Breast epithelium (tissue), 4 donors: ENCODE data around the gene TIGD1. TPM values are rescaled to one million over a fixed set of nuclear protein-coding genes. Genes with fewer than 3 reads are reported as not detected.

Source experiments
- DNase-seq, 2 donors: peaks; one replicate each; pipeline ENCODE4 v3.0.0-alpha.2; 2019; ENCODE audit warnings: low spot score in 2 of 2
- H3K27ac ChIP-seq, 2 donors: fragments of 200-600 bp; sonication (generic) in 1 of 2; one replicate each; pipeline ENCODE4 v1.5.1; 2016 to 2019; ENCODE audit warnings: mild to moderate bottlenecking in 1 of 2
- H3K27me3 ChIP-seq, 2 donors: fragments of 200-600 bp; sonication (generic) in 1 of 2; one replicate each; pipeline versions ENCODE4 v1.5.1 to v1.6.0; 2017 to 2019; ENCODE audit warnings: control low read depth in 1 of 2, mild to moderate bottlenecking in 1 of 2
- H3K36me3 ChIP-seq: fragments of 200-600 bp; one replicate; pipeline ENCODE4 v1.5.1; 2019
- H3K4me1 ChIP-seq, 2 donors: fragments of 200-600 bp; sonication (generic); one replicate each; pipeline ENCODE4 v1.5.1; 2016 to 2019; ENCODE audit warnings: control low read depth in 1 of 2
- H3K4me3 ChIP-seq, 3 donors: fragments of 200-600 bp; sonication (generic); 1 replicate in 2 of 3; 2 replicates in 1 of 3; pipeline ENCODE4 v1.5.1; 2016 to 2019; ENCODE audit warnings: mild to moderate bottlenecking in 3 of 3, moderate library complexity in 2 of 3
- H3K9me3 ChIP-seq, 2 donors: fragments of 200-600 bp; sonication (generic) in 1 of 2; one replicate each; pipeline ENCODE4 v1.5.1; 2016 to 2019; ENCODE audit warnings: control low read depth in 1 of 2
- CTCF ChIP-seq, 3 donors: fragments of 450-650 bp; IDR thresholded peaks; one replicate each; pipeline ENCODE4 v1.5.1; 2016 to 2017; ENCODE audit warnings: antibody characterized with exemption in 3 of 3, mild to moderate bottlenecking in 3 of 3, moderate library complexity in 3 of 3
- POLR2A ChIP-seq: fragments of 450-650 bp; IDR thresholded peaks from one replicate; pipeline ENCODE4 v1.6.1; 2016; ENCODE audit warnings: antibody characterized with exemption, mild to moderate bottlenecking, moderate library complexity
- POLR2AphosphoS5 ChIP-seq, 3 donors: sonication (generic); formaldehyde crosslinking; IDR thresholded peaks; one replicate each; pipeline ENCODE4 v1.6.1; 2017; ENCODE audit warnings: antibody characterized with exemption in 3 of 3
- intact Hi-C: fragments of 100-400 bp; cut with DNase I; formaldehyde crosslinking; loops from one replicate; pipeline ENCODE4 v1.15.1; 2023; ENCODE audit warnings: low total_unique reads
- total RNA-seq, 3 donors: library from RNA; depleted of rRNA; stranded (reverse); fragments of >200 nt; gene quantifications; one replicate each; pipeline ENCODE4 v1.1.0, GENCODE V29; 2016

The TIGD1 gene
- total RNA-seq, 3 donors from 2014 or later: 2.9 to 5.6 (median 5.0) TPM

GRCh38 chr2:232539298-232540231 is 10.8 kb downstream of the TIGD1 start, which contains the start of gene CHRNG:
TSS of gene CHRNG (plus strand) at chr2:232539692. CDS start at chr2:232539748, 56 bp downstream.
- Histone ChIP-seq H3K27me3 (peaks cover 0 to 18% of the 10 kb centered on the region in 2 donors), H3K36me3 (no peaks in the 10 kb centered on the region), H3K4me3 (no peak within 1 kb of the TSS), H3K9me3 (peaks cover 0 to 6% of the 10 kb centered on the region in 2 donors), H3K4me1 (no peaks in the 10 kb centered on the region), H3K27ac (no peak within 1 kb of the TSS)
- DNase-seq: peak in 1 of 2 donors; percentile 30
- TF ChIP-seq CTCF (IDR thresholded peaks at IDR 0.05) (no peak), POLR2A (no peak), POLR2AphosphoS5 (IDR thresholded peaks at IDR 0.05) (no peak)
- intact Hi-C loops: no loop called here

- intact Hi-C loops: no loop called here
- no peak for TF ChIP-seq POLR2A
- TF ChIP-seq POLR2AphosphoS5 (IDR thresholded peaks at IDR 0.05): no peak
- TF ChIP-seq CTCF (IDR thresholded peaks at IDR 0.05): no peak
- no peak overlapping the region for H3K4me3 ChIP-seq
- H3K27me3 ChIP-seq: peaks cover 0 to 18% of the 10 kb centered on the region in 2 donors
- H3K4me1 ChIP-seq: no peaks in the 10 kb centered on the region
- H3K36me3 ChIP-seq: no peaks in the 10 kb centered on the region
- peaks cover 0 to 6% of the 10 kb centered on the region in 2 donors for H3K9me3 ChIP-seq
- no peak for DNase-seq
- no peak overlapping the region for H3K27ac ChIP-seq
Measured at GRCh38 chr2:232538671-232539070, 11.7 kb downstream of the TIGD1 start.

GRCh38 chr2:232537499-232537898 is 12.9 kb downstream of the TIGD1 start:
- intact Hi-C loops: no loop called here
- Histone ChIP-seq H3K4me1 (no peaks in the 10 kb centered on the region), H3K36me3 (no peaks in the 10 kb centered on the region), H3K4me3 (no peak overlapping the region), H3K27ac (no peak overlapping the region), H3K27me3 (peaks cover 0 to 18% of the 10 kb centered on the region in 2 donors), H3K9me3 (peaks cover 0 to 6% of the 10 kb centered on the region in 2 donors)
- TF ChIP-seq CTCF (IDR thresholded peaks at IDR 0.05): no peak
- TF ChIP-seq POLR2AphosphoS5 (IDR thresholded peaks at IDR 0.05): no peak
- no peak for TF ChIP-seq POLR2A
- DNase-seq: no peak

- Histone ChIP-seq H3K9me3 (peaks cover 0 to 6% of the 10 kb centered on the region in 2 donors), H3K36me3 (no peaks in the 10 kb centered on the region), H3K4me1 (no peaks in the 10 kb centered on the region), H3K27ac (no peak overlapping the region), H3K27me3 (peaks cover 0 to 18% of the 10 kb centered on the region in 2 donors), H3K4me3 (no peak overlapping the region)
- no peak for DNase-seq
- intact Hi-C loops: no loop called here
- TF ChIP-seq CTCF (IDR thresholded peaks at IDR 0.05): no peak
- no peak for TF ChIP-seq POLR2A
- TF ChIP-seq POLR2AphosphoS5 (IDR thresholded peaks at IDR 0.05): no peak
Measured at GRCh38 chr2:232537079-232537478, 13.3 kb downstream of the TIGD1 start.
